GM19372 (cell line): ENCODE data around the gene ZNF654.

Experiments
- ATAC-seq: cut with Tn5 transposase; IDR thresholded peaks from one replicate; pipeline ENCODE4 v1.9.1; 2021; ENCODE audit warnings: mild to moderate bottlenecking, low read depth, moderate library complexity; ENCODE audit not compliant: unreplicated experiment

The ZNF654 gene

GRCh38 chr3:88191872-88192409 is 132.9 kb downstream of the ZNF654 start:
- ATAC-seq: no peak

- ATAC-seq: no peak
Measured at GRCh38 chr3:88192631-88193030, 133.6 kb downstream of the ZNF654 start.
